SJCRH30 (cell line): Measurements from ENCODE around the gene IL22. TPM values are rescaled to one million over a fixed set of nuclear protein-coding genes. Genes with fewer than 3 reads are reported as not detected.

Experiments used
- DNase-seq, 2 experiments: peaks; one replicate each; pipeline ENCODE4 v3.0.0-alpha.2; 2015 to 2020
- H3K27ac ChIP-seq: fragments of 250-450 bp; sonication (Bioruptor Pico); 2 replicates; pipeline ENCODE4 v1.5.1; 2020; ENCODE audit warnings: mild to moderate bottlenecking, moderate library complexity
- H3K27me3 ChIP-seq: fragments of 250-450 bp; sonication (Bioruptor Pico); 2 replicates; pipeline ENCODE4 v1.5.1; 2020; ENCODE audit warnings: mild to moderate bottlenecking, moderate library complexity
- H3K36me3 ChIP-seq: fragments of 250-450 bp; sonication (Bioruptor Pico); 2 replicates; pipeline ENCODE4 v1.5.1; 2020; ENCODE audit warnings: mild to moderate bottlenecking, moderate library complexity
- H3K4me1 ChIP-seq: fragments of 250-450 bp; sonication (Bioruptor Pico); 2 replicates; pipeline ENCODE4 v1.5.1; 2020; ENCODE audit warnings: mild to moderate bottlenecking, moderate library complexity
- H3K4me3 ChIP-seq: fragments of 250-450 bp; sonication (Bioruptor Pico); 2 replicates; pipeline ENCODE4 v1.5.1; 2020; ENCODE audit warnings: mild to moderate bottlenecking, moderate library complexity
- H3K9me3 ChIP-seq: fragments of 250-450 bp; sonication (Bioruptor Pico); replicated peaks from 2 replicates; pipeline ENCODE4 v1.5.1; 2020; ENCODE audit warnings: mild to moderate bottlenecking, moderate library complexity
- total RNA-seq: library from RNA; depleted of rRNA; stranded (reverse); fragments of >200 nt; shearing (Covaris generic); gene quantifications from 2 replicates; pipeline ENCODE4 v1.2.3, GENCODE V29; 2014; rRNA removed

IL22 gene, protein sequence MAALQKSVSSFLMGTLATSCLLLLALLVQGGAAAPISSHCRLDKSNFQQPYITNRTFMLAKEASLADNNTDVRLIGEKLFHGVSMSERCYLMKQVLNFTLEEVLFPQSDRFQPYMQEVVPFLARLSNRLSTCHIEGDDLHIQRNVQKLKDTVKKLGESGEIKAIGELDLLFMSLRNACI
- not detected in 2 replicates for total RNA-seq

DNA sequence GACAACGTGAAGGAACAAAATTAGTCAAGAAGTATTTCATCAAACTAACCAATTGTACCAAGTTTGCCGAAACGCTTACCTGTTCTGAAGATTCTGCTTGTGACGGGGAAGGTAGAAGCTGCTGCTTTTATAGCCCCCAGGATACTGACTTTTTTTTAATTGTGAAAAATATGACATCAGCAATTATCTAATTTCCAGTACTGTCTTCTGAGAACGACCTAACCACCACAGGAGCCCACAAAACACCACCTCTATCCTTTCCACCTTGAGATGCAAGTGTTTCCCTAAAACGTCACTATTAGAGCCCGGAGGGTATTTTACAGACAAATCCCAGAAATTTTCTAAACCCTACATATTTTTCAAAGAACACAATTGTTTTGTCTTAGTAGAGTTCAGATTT lies at the start of gene IL22:
Gene IL22, minus strand, starts transcription at position 101 of the 400 bp plus-strand sequence. CDS start 156 bp downstream, outside the sequence.
- Histone ChIP-seq H3K27ac (no peak within 1 kb of the TSS), H3K9me3 (0 out of 2 replicates have a peak, but pooled peaks cover 4% of the 10 kb centered on the region), H3K27me3 (no peaks in the 10 kb centered on the region), H3K4me1 (peaks cover 10% of the 10 kb centered on the region; the same call in 1 of the 2 replicates), H3K4me3 (no peak within 1 kb of the TSS), H3K36me3 (no peaks in the 10 kb centered on the region)
- no peak for DNase-seq

DNA sequence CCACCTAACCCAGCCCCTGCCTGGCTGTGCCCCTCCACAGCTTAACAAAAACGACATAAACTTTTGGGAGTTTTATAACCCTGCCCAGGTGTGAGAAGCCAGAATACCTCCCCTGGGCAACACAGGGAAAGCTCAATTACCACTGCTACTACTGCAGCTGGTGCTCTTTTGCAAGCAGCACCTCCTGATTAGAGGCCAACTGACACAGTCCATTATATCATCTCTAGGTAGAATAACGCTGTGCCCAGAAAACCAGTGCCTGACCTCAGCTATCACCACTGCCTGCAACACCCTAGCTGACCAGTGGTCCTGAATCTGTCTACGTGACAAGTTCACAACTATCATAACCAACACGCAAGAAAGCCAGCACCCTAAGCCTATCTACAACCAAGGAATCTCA lies 44.5 kb upstream of the IL22 start:
- H3K36me3 ChIP-seq, result peaks cover 23% of the 10 kb centered on the region
- H3K27ac ChIP-seq, result no peak overlapping the region
- H3K27me3 ChIP-seq, result no peaks in the 10 kb centered on the region
- H3K4me1 ChIP-seq, result peaks cover 33% of the 10 kb centered on the region
- no peak for DNase-seq
- H3K4me3 ChIP-seq, result no peak overlapping the region
- H3K9me3 ChIP-seq, result 0 out of 2 replicates have a peak, but pooled peaks cover 10% of the 10 kb centered on the region

GRCh38 chr12:68294251-68294650 lies 40.8 kb upstream of the IL22 start:
- Histone ChIP-seq H3K9me3 (no peaks in the 10 kb centered on the region), H3K4me3 (no peak overlapping the region), H3K27me3 (no peaks in the 10 kb centered on the region), H3K36me3 (no peaks in the 10 kb centered on the region), H3K4me1 (peaks cover 59% of the 10 kb centered on the region), H3K27ac (peak overlapping the region; percentile 82)
- DNase-seq, result peak; percentile 60 to 82

- Histone ChIP-seq H3K4me1 (peaks cover 59% of the 10 kb centered on the region), H3K36me3 (no peaks in the 10 kb centered on the region), H3K9me3 (peaks cover 5% of the 10 kb centered on the region; the same call in 1 of the 2 replicates), H3K27me3 (no peaks in the 10 kb centered on the region), H3K4me3 (no peak overlapping the region), H3K27ac (peak overlapping the region; percentile 82)
- DNase-seq, result peak in 1 of 2 experiments; percentile 61
Observed at GRCh38 chr12:68293347-68293746, 39.9 kb upstream of the IL22 start.

DNA sequence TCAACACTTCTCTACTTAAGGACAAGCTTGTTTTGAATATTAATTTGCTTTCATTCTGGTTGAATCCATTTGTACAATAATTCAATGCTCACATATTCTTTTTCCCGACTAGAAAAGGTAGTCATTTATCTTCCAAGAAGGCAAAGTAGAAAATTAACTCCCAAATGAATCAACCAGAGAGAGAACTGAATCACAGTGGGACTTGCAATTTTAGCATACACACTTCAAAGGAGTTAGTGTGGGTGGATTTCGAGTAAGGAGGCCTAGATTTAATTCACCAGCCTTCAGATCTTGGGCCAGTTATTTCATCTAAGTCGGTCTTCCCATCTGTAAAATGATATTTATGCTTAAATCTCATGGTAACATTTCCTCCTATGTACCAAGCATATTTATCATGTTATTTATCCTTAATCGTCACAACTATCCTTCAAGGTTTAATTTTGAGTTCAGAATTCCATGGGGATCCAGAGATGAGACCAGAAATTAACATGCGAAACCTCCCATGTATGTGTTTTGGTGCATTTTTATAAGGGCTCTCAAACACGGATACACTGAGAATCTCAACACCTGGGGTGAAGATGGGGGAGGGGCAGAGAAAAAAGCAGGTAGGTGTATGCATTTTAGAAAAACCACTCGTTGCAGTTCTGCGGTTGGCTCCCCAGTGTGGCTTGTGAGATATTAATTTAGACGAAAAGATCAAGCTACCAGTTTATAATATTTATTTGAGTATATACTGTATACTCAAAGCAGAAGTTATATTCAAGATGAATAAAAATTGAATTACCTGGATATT lies 38.9 kb upstream of the IL22 start:
- peaks cover 60% of the 10 kb centered on the region for H3K4me1 ChIP-seq
- peak overlapping the region; percentile 96 for H3K27ac ChIP-seq
- no peaks in the 10 kb centered on the region for H3K27me3 ChIP-seq
- H3K9me3 ChIP-seq, result peaks cover 5% of the 10 kb centered on the region; the same call in 1 of the 2 replicates
- H3K36me3 ChIP-seq, result no peaks in the 10 kb centered on the region
- DNase-seq, result no peak
- no peak overlapping the region for H3K4me3 ChIP-seq

GRCh38 chr12:68291396-68292036 lies 38.1 kb upstream of the IL22 start:
- H3K27ac ChIP-seq, result peak overlapping the region; percentile 96
- no peak overlapping the region for H3K4me3 ChIP-seq
- peaks cover 5% of the 10 kb centered on the region; the same call in 1 of the 2 replicates for H3K9me3 ChIP-seq
- peaks cover 68% of the 10 kb centered on the region for H3K4me1 ChIP-seq
- no peaks in the 10 kb centered on the region for H3K36me3 ChIP-seq
- H3K27me3 ChIP-seq, result no peaks in the 10 kb centered on the region
- no peak for DNase-seq

DNA sequence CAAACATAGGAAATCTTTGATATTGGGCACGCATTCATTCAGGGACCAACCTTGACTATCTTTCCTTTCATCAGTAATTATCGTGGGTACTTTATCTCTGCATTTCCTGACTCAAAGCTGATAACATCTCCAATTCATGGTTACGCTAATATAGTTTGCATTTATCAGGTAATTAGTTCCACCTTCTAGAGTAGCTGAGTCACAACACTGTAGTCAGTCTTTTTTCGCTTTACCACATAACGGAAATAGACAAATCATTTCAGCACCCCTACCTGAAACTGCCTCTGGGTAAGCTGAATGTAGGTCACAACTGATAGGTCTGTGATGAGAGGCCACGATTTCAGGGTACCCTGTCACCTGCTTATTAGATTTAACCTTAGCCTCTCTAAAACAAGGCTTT lies 36.7 kb upstream of the IL22 start:
- Histone ChIP-seq H3K36me3 (no peaks in the 10 kb centered on the region), H3K27ac (peak overlapping the region; percentile 96), H3K4me1 (peaks cover 77% of the 10 kb centered on the region), H3K4me3 (no peak overlapping the region), H3K9me3 (peaks cover 5% of the 10 kb centered on the region; the same call in 1 of the 2 replicates), H3K27me3 (no peaks in the 10 kb centered on the region)
- DNase-seq, result peak; percentile 68 to 92

GRCh38 chr12:68287106-68287505 lies 33.7 kb upstream of the IL22 start:
- peaks cover 8% of the 10 kb centered on the region; the same call in 1 of the 2 replicates for H3K9me3 ChIP-seq
- H3K27ac ChIP-seq, result peak overlapping the region; percentile 65
- no peaks in the 10 kb centered on the region for H3K27me3 ChIP-seq
- no peak overlapping the region for H3K4me3 ChIP-seq
- peaks cover 47% of the 10 kb centered on the region for H3K4me1 ChIP-seq
- no peak for DNase-seq
- no peaks in the 10 kb centered on the region for H3K36me3 ChIP-seq

DNA sequence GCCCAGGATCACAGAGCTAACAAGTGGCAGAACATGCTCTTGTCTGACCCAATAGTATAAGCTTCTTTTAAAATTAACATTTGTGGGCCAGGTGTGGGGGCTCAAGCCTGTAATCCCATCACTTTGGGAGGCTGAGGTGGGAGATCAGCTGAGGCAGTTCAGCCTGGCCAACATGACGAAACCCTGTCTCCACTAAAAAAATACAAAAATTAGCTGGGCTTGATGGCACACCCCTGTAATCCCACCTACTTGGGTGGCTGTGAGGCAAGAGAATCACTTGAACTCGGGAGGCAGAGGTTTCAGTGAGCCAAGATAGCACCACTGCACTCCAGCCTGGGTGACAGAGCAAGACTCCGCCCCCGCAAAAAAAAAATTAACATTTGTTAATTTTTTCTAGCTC lies 33.0 kb upstream of the IL22 start:
- Histone ChIP-seq H3K36me3 (no peaks in the 10 kb centered on the region), H3K9me3 (peaks cover 8% of the 10 kb centered on the region; the same call in 1 of the 2 replicates), H3K27ac (peak overlapping the region; percentile 65), H3K27me3 (no peaks in the 10 kb centered on the region), H3K4me1 (peaks cover 40% of the 10 kb centered on the region), H3K4me3 (no peak overlapping the region)
- DNase-seq, result peak; percentile 54 to 65

GRCh38 chr12:68285541-68285940 lies 32.1 kb upstream of the IL22 start:
- Histone ChIP-seq H3K4me1 (peaks cover 31% of the 10 kb centered on the region), H3K27ac (peak overlapping the region; percentile 65; the same call in 1 of the 2 replicates), H3K27me3 (no peaks in the 10 kb centered on the region), H3K36me3 (no peaks in the 10 kb centered on the region), H3K4me3 (no peak overlapping the region), H3K9me3 (peaks cover 8% of the 10 kb centered on the region; the same call in 1 of the 2 replicates)
- no peak for DNase-seq

GRCh38 chr12:68281322-68282077 lies 28.1 kb upstream of the IL22 start:
- Histone ChIP-seq H3K27me3 (no peaks in the 10 kb centered on the region), H3K27ac (no peak overlapping the region), H3K9me3 (0 out of 2 replicates have a peak, but pooled peaks cover 2% of the 10 kb centered on the region), H3K4me3 (no peak overlapping the region), H3K4me1 (peaks cover 21% of the 10 kb centered on the region), H3K36me3 (no peaks in the 10 kb centered on the region)
- no peak for DNase-seq

DNA sequence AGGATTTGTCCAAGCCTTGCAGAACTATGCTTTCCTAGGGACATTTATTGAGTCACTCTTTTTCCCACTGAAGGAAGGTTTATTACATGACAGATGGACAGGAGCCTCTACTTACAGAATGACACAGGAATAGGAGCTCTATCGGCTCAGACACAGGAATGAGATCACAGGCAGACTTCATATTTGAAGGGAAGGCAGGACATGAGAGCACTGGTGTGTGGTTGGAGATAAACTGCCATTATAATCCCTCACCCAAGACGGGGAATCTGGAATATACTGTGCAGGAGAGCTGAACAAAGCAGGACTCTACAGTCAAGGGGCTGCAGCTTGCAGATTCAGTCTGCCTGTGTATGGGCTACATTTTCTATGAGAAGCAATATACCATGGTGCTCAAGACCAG lies 26.8 kb upstream of the IL22 start:
- peaks cover 11% of the 10 kb centered on the region; the same call in 1 of the 2 replicates for H3K4me1 ChIP-seq
- no peaks in the 10 kb centered on the region for H3K27me3 ChIP-seq
- no peaks in the 10 kb centered on the region for H3K36me3 ChIP-seq
- DNase-seq, result no peak
- no peak overlapping the region for H3K4me3 ChIP-seq
- H3K9me3 ChIP-seq, result peaks cover 2% of the 10 kb centered on the region; the same call in 1 of the 2 replicates
- H3K27ac ChIP-seq, result no peak overlapping the region

DNA sequence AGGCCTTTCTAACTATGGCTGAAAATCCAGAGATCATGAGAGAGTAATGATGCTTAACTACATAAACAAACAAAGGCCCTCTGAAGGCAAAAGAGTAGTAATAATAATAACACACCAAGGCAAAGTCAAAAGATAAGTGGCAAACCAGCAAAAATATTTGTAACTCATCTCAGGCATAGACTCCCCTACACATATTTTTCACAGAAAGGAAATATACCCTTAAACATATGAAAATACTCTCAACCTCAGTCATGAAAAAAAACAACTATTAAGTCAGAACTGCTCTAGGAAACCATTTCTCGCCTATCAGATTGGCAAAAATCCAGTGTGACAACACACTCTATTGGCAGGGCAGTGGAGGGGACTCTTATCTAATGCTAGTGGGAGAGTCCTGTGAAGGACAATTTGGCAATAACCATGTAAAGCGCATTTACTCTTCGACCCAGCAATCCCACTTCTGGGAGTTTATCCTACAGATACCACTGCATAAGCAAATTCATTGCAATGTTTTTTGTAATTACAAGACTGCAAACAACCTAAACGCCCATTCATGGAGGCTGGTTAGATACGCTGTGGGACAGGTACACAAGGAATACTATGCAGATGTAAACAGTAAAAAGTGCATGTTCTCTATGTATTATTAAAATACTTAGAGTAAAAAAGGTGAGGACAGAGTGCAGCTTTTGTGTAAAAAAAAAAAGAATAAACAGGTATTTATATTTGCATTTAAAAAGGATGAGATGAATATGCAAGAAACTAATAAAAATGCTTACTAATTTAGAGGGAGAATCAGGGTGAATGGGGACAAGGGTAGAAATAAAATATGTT lies 26.0 kb upstream of the IL22 start:
- Histone ChIP-seq H3K36me3 (no peaks in the 10 kb centered on the region), H3K27me3 (no peaks in the 10 kb centered on the region), H3K4me3 (no peak overlapping the region), H3K27ac (no peak overlapping the region), H3K9me3 (peaks cover 2% of the 10 kb centered on the region; the same call in 1 of the 2 replicates), H3K4me1 (peaks cover 11% of the 10 kb centered on the region; the same call in 1 of the 2 replicates)
- DNase-seq, result no peak
